ENCODE results near the gene LRRC37A3. TPM values are rescaled to one million over a fixed set of nuclear protein-coding genes. Genes with fewer than 3 reads are reported as not detected.
A peak's percentile ranks its signal among the peaks of the same experiment; 100 is the strongest.
"Not testable (repeated sequence)": the region's sequence is repeated elsewhere in the genome, so short reads cannot be mapped to it uniquely, and the experiment has no call there.

LRRC37A3 gene
- total RNA-seq, 2 experiments from 2014 or later = 17.2 to 19.0 TPM

DNA sequence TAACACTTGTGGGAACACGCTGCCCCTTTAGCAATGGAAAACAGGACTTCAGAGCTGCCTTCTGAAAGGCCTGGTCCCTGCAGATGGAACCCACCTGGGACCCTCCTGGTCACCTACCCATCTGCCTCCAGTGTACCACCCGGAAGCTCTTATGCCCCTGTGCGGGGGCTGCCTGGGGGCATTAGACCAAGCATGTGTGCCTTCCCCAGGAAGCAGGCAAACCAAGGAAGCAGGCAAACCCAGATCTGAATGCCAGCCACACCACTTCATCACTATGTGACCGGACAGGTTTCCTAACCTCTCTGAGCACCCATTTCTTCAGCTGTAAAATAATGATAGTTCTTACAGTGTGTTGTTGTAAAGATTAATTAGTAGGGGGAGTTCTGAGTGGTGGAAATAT lies 20.8 kb upstream of the LRRC37A3 start:
- Mint-ChIP-seq H3K4me1 (peaks cover 24% of the 10 kb centered on the region), H3K4me3 (no peak overlapping the region), H3K27ac (no peak overlapping the region), H3K9me3 (no peaks in the 10 kb centered on the region), H3K36me3 (ENCODE audit: low read depth) (no peaks in the 10 kb centered on the region), H3K27me3 (no peaks in the 10 kb centered on the region)
- CTCF ChIA-PET = interaction anchor here (1.0 to 2.6 kb wide), 10 partner anchors 12 to 197 kb away, joined by 3 to 14 read pairs (median 6); partner anchors contain the start of genes LRRC37A3 and RGS9
- POLR2A ChIA-PET = interaction anchor here (1.0 kb wide), 1 partner anchor 20 kb away, joined by 3 read pairs; the partner anchor contains the start of gene LRRC37A3
- no peak for DNase-seq

- H3K4me1 Mint-ChIP-seq = peaks cover 24% of the 10 kb centered on the region
- H3K4me3 Mint-ChIP-seq = no peak overlapping the region
- DNase-seq = peak; percentile 54
- no peaks in the 10 kb centered on the region for H3K27me3 Mint-ChIP-seq
- no peaks in the 10 kb centered on the region for H3K36me3 Mint-ChIP-seq (ENCODE audit: low read depth)
- CTCF ChIA-PET = interaction anchor here (0.7 to 2.6 kb wide), 19 partner anchors 9 to 360 kb away, joined by 3 to 14 read pairs (median 4); partner anchors contain the start of genes LRRC37A3 and RGS9
- POLR2A ChIA-PET = interaction anchor here (1.5 kb wide), 1 partner anchor 19 kb away, joined by 3 read pairs; the partner anchor contains the start of gene LRRC37A3
- no peaks in the 10 kb centered on the region for H3K9me3 Mint-ChIP-seq
- H3K27ac Mint-ChIP-seq = no peak overlapping the region
These were observed 19.7 kb upstream of the LRRC37A3 start for GRCh38 chr17:64938925-64939474.

DNA sequence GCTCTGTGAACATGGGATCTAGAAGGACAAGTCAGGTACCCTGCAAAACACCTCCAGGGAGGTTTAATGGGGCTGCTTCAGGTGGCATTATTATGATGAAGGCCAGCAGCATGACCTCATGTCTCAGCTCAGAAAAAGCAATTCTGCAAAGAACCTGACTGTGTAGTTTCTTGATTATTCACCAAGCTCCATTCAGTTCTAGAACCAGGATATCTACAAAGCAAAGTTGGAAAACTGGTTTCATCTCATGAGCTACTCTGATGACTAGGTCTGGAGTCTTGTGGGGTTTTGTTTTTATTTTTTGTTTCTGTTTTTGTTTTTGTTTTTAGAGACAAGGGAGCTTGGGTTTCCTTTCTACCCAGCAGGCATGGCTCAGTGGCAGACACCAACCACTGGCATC lies 19.0 kb upstream of the LRRC37A3 start:
- ChIA-PET CTCF (interaction anchor here (0.6 to 2.6 kb wide), 13 partner anchors 9 to 260 kb away, joined by 3 to 14 read pairs (median 4); partner anchors contain the start of genes LRRC37A3 and RGS9), POLR2A (interaction anchor here (1.1 to 1.5 kb wide), 2 partner anchors 13 to 19 kb away, joined by 3 read pairs; partner anchors contain the start of gene LRRC37A3)
- Mint-ChIP-seq H3K4me3 (no peak overlapping the region), H3K4me1 (peaks cover 24% of the 10 kb centered on the region), H3K27me3 (no peaks in the 10 kb centered on the region), H3K9me3 (no peaks in the 10 kb centered on the region), H3K27ac (peak overlapping the region; percentile 6), H3K36me3 (ENCODE audit: low read depth) (no peaks in the 10 kb centered on the region)
- no peak for DNase-seq

DNA sequence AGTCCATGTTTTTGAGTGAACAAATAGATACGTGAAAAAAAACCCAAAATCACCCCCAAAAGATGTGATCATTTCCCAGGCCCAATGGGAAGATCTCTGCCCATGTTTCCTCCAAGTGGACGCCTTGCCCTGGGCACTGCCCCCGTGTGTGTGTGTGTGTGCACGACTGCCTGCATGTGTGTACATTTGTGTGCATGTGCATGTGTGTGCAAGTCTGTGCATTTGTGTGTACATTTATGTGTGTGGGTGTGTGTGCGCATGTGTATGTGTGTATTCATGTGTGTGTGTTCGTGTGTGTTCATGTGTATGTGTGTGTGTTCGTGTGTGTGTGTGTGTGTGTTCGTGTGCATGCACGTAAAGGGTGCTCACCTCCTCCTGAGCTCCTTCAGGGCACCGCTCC lies 16.8 kb upstream of the LRRC37A3 start:
- Mint-ChIP-seq H3K9me3 (no peaks in the 10 kb centered on the region), H3K4me1 (peaks cover 24% of the 10 kb centered on the region)
- POLR2A ChIA-PET = no interaction called here

DNA sequence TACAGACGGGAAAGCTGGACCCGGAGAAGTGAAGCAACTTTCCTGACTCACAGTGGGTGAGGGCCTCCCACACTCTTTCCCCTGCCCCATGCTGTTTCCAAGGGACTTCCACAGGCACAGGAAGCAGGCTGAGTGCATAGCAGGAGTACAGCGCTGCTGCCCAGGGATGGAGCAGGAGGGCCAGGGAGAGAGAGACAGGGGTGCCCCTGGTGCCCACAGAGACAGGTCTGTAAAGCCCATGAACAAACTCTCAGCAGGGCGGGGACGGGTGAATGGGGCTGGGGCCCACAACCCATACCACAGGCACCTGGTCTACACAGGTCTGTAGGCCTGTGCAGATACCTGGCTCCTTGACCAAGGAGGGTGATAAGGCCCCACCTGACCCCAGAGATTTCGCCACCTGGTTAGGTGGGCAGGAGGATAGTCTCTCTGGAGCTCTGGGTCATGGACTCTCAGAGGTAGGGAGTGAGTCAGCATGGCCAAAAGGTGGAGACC lies 15.1 kb upstream of the LRRC37A3 start:
- peaks cover 31% of the 10 kb centered on the region for H3K4me1 Mint-ChIP-seq
- H3K27me3 Mint-ChIP-seq; CTCF ChIA-PET; DNase-seq; H3K27ac Mint-ChIP-seq; POLR2A ChIA-PET; H3K9me3 Mint-ChIP-seq; H3K36me3 Mint-ChIP-seq (ENCODE audit: low read depth); H3K4me3 Mint-ChIP-seq: not testable (repeated sequence)

More for the DNA sequence above, 16.8 kb upstream of the LRRC37A3 start:
- CTCF ChIA-PET = no interaction called here
- Mint-ChIP-seq H3K36me3 (ENCODE audit: low read depth) (no peaks in the 10 kb centered on the region), H3K4me3 (no peak overlapping the region), H3K27ac (no peak overlapping the region), H3K27me3 (no peaks in the 10 kb centered on the region)
- DNase-seq = no peak

DNA sequence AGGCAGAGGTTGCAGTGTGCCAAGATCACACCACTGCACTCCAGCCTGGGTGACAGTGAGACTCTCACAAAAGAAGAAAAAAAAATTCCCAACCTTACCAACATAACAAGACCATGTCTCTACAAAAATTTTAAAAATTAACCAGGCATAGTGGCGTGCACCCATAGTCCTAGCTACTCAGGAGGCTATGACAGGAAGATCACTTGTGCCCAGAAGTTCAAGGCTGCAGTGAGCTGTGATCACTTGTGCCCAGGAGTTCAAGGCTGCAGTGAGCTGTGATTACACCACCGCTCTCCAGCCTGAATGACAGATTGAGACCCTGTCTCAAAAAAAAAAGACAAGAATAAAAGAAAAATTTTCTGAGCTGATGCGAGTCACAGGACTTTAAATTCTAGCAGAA lies 13.6 kb upstream of the LRRC37A3 start:
- peaks cover 23% of the 10 kb centered on the region for H3K4me1 Mint-ChIP-seq
- H3K9me3 Mint-ChIP-seq; CTCF ChIA-PET; POLR2A ChIA-PET; H3K36me3 Mint-ChIP-seq (ENCODE audit: low read depth); H3K27ac Mint-ChIP-seq; H3K4me3 Mint-ChIP-seq; DNase-seq; H3K27me3 Mint-ChIP-seq: not testable (repeated sequence)

- H3K4me3 Mint-ChIP-seq; POLR2A ChIA-PET; DNase-seq; H3K36me3 Mint-ChIP-seq (ENCODE audit: low read depth); H3K9me3 Mint-ChIP-seq; H3K27ac Mint-ChIP-seq; H3K27me3 Mint-ChIP-seq; CTCF ChIA-PET: not testable (repeated sequence)
- peaks cover 18% of the 10 kb centered on the region for H3K4me1 Mint-ChIP-seq
These were observed 11.1 kb upstream of the LRRC37A3 start for GRCh38 chr17:64930374-64930773.

GRCh38 chr17:64929419-64930209 lies 10.3 kb upstream of the LRRC37A3 start:
- H3K4me3 Mint-ChIP-seq; POLR2A ChIA-PET; H3K27ac Mint-ChIP-seq; H3K9me3 Mint-ChIP-seq; H3K36me3 Mint-ChIP-seq (ENCODE audit: low read depth); H3K27me3 Mint-ChIP-seq: not testable (repeated sequence)
- H3K4me1 Mint-ChIP-seq = peaks cover 18% of the 10 kb centered on the region
- peak; percentile 42 for DNase-seq
- CTCF ChIA-PET = interaction anchor here (1.0 to 1.2 kb wide), 2 partner anchors 9 to 32 kb away, joined by 3 to 4 read pairs; no protein-coding TSS in a partner anchor

DNA sequence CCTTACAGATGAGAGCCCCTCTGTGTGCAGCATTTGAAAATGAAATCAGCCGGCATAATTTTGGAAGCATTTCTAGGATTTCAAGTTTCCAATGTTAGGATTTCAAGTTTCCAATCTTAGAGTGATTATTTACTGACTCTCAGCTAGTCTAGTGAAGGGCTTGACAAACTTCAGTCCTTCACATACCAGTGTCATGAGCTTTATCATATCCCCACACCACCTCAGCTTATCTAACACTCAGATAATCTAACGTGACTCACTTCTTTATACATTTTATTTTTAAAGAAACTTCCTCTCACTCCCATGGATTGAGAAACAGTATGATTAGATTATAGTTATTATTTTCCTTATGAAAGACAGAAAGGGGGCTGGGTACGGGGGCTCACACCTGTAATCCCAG lies 9.4 kb upstream of the LRRC37A3 start:
- H3K27ac Mint-ChIP-seq; H3K27me3 Mint-ChIP-seq; H3K9me3 Mint-ChIP-seq; H3K4me3 Mint-ChIP-seq; POLR2A ChIA-PET; H3K36me3 Mint-ChIP-seq (ENCODE audit: low read depth); DNase-seq: not testable (repeated sequence)
- CTCF ChIA-PET = interaction anchor here (1.1 to 1.2 kb wide), 2 partner anchors 10 to 11 kb away, joined by 3 read pairs; no protein-coding TSS in a partner anchor
- H3K4me1 Mint-ChIP-seq = peaks cover 18% of the 10 kb centered on the region

DNA sequence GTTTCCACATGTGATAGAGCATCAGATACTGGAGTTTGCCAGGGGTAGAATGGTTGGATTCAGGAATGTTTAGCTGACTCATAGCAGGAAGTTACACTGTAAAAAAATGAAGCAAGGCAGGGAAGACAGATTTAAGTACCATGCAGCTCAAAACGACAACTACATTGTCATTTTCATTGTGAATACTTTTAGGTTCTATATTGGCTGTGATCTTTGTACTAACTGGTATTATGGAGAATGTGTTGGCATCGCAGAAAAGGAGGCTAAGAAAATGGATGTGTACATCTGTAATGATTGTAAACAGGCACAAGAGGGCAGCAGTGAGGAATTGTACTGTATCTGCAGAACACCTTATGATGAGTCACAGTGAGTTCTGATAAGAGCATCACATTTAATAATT lies 8.2 kb upstream of the LRRC37A3 start:
- POLR2A ChIA-PET; H3K36me3 Mint-ChIP-seq (ENCODE audit: low read depth); H3K4me3 Mint-ChIP-seq; H3K27ac Mint-ChIP-seq; H3K27me3 Mint-ChIP-seq; H3K9me3 Mint-ChIP-seq: not testable (repeated sequence)
- peaks cover 26% of the 10 kb centered on the region for H3K4me1 Mint-ChIP-seq
- DNase-seq = peak; percentile 62
- CTCF ChIA-PET = interaction anchor here (0.8 to 1.1 kb wide), 3 partner anchors 11 to 13 kb away, joined by 3 to 9 read pairs (median 4); no protein-coding TSS in a partner anchor

GRCh38 chr17:64926430-64926829 lies 7.2 kb upstream of the LRRC37A3 start:
- POLR2A ChIA-PET; DNase-seq; H3K4me3 Mint-ChIP-seq; H3K9me3 Mint-ChIP-seq; H3K27ac Mint-ChIP-seq; H3K36me3 Mint-ChIP-seq (ENCODE audit: low read depth); H3K27me3 Mint-ChIP-seq: not testable (repeated sequence)
- H3K4me1 Mint-ChIP-seq = peaks cover 27% of the 10 kb centered on the region
- CTCF ChIA-PET = interaction anchor here (1.1 to 1.2 kb wide), 2 partner anchors 33 to 272 kb away, joined by 3 to 4 read pairs; no protein-coding TSS in a partner anchor

- H3K4me3 Mint-ChIP-seq; H3K36me3 Mint-ChIP-seq (ENCODE audit: low read depth); CTCF ChIA-PET; POLR2A ChIA-PET; H3K27me3 Mint-ChIP-seq; DNase-seq; H3K9me3 Mint-ChIP-seq; H3K27ac Mint-ChIP-seq: not testable (repeated sequence)
- H3K4me1 Mint-ChIP-seq = peaks cover 25% of the 10 kb centered on the region
These were observed 6.0 kb upstream of the LRRC37A3 start for GRCh38 chr17:64925244-64925643.

GRCh38 chr17:64923051-64923568 lies 3.8 kb upstream of the LRRC37A3 start:
- H3K9me3 Mint-ChIP-seq; CTCF ChIA-PET; H3K36me3 Mint-ChIP-seq (ENCODE audit: low read depth); H3K4me3 Mint-ChIP-seq; DNase-seq; H3K27ac Mint-ChIP-seq; H3K27me3 Mint-ChIP-seq; POLR2A ChIA-PET: not testable (repeated sequence)
- H3K4me1 Mint-ChIP-seq = peaks cover 21% of the 10 kb centered on the region

Data from activated CD4-positive, alpha-beta memory T cell treated with anti-CD3 and anti-CD28 coated beads, Interleukin-2, amount 10 ng/mL, durations not matched to agents 7 days and 5 days (primary cell).